Measurements from ENCODE around the gene SCN3A. TPM values are rescaled to one million over a fixed set of nuclear protein-coding genes. Genes with fewer than 3 reads are reported as not detected.

Gene SCN3A
- total and polyA plus RNA-seq, 2 donors (not counting 3 experiments of a cell fraction or from before 2014, with no cell fraction given) = not detected

GRCh38 chr2:165082479-165082878, 121.4 kb downstream of the SCN3A start:
- H3K9ac ChIP-seq (replicated peaks; ENCODE audit: extremely low read depth, insufficient read depth, low read length) = no peak overlapping the region
- no TSS peak for BruUV-seq (replicated peaks)
- H3K36me3 ChIP-seq (ENCODE audit: control insufficient read depth in 2 of 2, extremely low read depth in 1 of 2, insufficient read depth in 2 of 2, low read length in 2 of 2) = no peaks in the 10 kb centered on the region
- no peak overlapping the region for H3K4me3 ChIP-seq (replicated peaks in 1 of 3; ENCODE audit: insufficient read depth in 1 of 3, low read depth in 1 of 3, low read length in 3 of 3)
- no peaks in the 10 kb centered on the region for H3K79me2 ChIP-seq (ENCODE audit: control insufficient read depth, insufficient read depth, low read length)
- H3K4me2 ChIP-seq (ENCODE audit: insufficient read depth, low read length) = no peak overlapping the region
- H3K27ac ChIP-seq (ENCODE audit: insufficient read depth, low read depth, low read length) = no peak overlapping the region
- no peaks in the 10 kb centered on the region for H3K9me3 ChIP-seq (replicated peaks; ENCODE audit: control insufficient read depth, insufficient read depth, low read length)
- H3K27me3 ChIP-seq (ENCODE audit: control insufficient read depth in 2 of 2, insufficient read depth in 2 of 2, low read length in 2 of 2) = no peaks in the 10 kb centered on the region
- intact Hi-C loops (cut with micrococcal nuclease) (no loop called here), dilution Hi-C loops (cut with MboI; ENCODE audit: extremely low pct_ligation_motif_present, low sequenced_read_pairs) (no loop called here)
- H4K20me1 ChIP-seq (replicated peaks; ENCODE audit: control insufficient read depth, extremely low read depth, insufficient read depth, low read length) = no peaks in the 10 kb centered on the region
- H3K9me1 ChIP-seq (replicated peaks; ENCODE audit: control insufficient read depth, extremely low read depth, insufficient read depth, low read length) = no peaks in the 10 kb centered on the region
- no peak for FAIRE-seq
- H2AFZ ChIP-seq (ENCODE audit: low read depth, low read length) = no peak overlapping the region
- no peak for DNase-seq (ENCODE audit: low read depth, low spot score)
- ChIA-PET POLR2A (no interaction called here), CTCF (no interaction called here)
- no peak for TF ChIP-seq JUN (IDR thresholded peaks at IDR 0.05; ENCODE audit: borderline replicate concordance, insufficient read depth, insufficient read length, low read depth)
- TF ChIP-seq MYC (IDR thresholded peaks at IDR 0.05; ENCODE audit: low read depth, low read length) = no peak
- TF ChIP-seq MAX (IDR thresholded peaks at IDR 0.05; ENCODE audit: insufficient read depth, insufficient read length) = no peak
- TF ChIP-seq GATA2 (IDR thresholded peaks at IDR 0.05; ENCODE audit: insufficient read depth, insufficient read length, low read depth, low read length) = no peak
- no peak for TF ChIP-seq FOS (IDR thresholded peaks at IDR 0.05; ENCODE audit: borderline replicate concordance, insufficient read depth, low read length)
- no peak for TF ChIP-seq POLR2AphosphoS5 (IDR thresholded peaks at IDR 0.05; ENCODE audit: insufficient read depth, low read depth, low read length)
- no peaks in the 10 kb centered on the region for H3K4me1 ChIP-seq (ENCODE audit: control insufficient read depth, extremely low read depth, insufficient read depth, low read length)

GRCh38 chr2:165081276-165081675, 122.6 kb downstream of the SCN3A start:
- H3K27me3 ChIP-seq (ENCODE audit: control insufficient read depth in 2 of 2, insufficient read depth in 2 of 2, low read length in 2 of 2) = no peaks in the 10 kb centered on the region
- TF ChIP-seq POLR2A (IDR thresholded peaks at IDR 0.05; ENCODE audit: low read depth, low read length) (no peak), GATA2 (IDR thresholded peaks at IDR 0.05; ENCODE audit: insufficient read depth, insufficient read length, low read depth, low read length) (no peak), POLR2AphosphoS5 (IDR thresholded peaks at IDR 0.05; ENCODE audit: insufficient read depth, low read depth, low read length) (no peak), JUN (IDR thresholded peaks at IDR 0.05; ENCODE audit: borderline replicate concordance, insufficient read depth, insufficient read length, low read depth) (no peak), FOS (IDR thresholded peaks at IDR 0.05; ENCODE audit: borderline replicate concordance, insufficient read depth, low read length) (no peak), MYC (IDR thresholded peaks at IDR 0.05; ENCODE audit: low read depth, low read length) (no peak), EZH2 (IDR thresholded peaks at IDR 0.05; ENCODE audit: borderline replicate concordance, low read depth, low read length, severe bottlenecking) (no peak), CTCF (IDR thresholded peaks at IDR 0.05; ENCODE audit: extremely low read depth in 1 of 2, insufficient read depth in 1 of 2, low read depth in 1 of 2, low read length in 2 of 2) (no peak), MAX (IDR thresholded peaks at IDR 0.05; ENCODE audit: insufficient read depth, insufficient read length) (no peak)
- no TSS peak for BruUV-seq (replicated peaks)
- no peaks in the 10 kb centered on the region for H3K79me2 ChIP-seq (ENCODE audit: control insufficient read depth, insufficient read depth, low read length)
- no peaks in the 10 kb centered on the region for H3K9me1 ChIP-seq (replicated peaks; ENCODE audit: control insufficient read depth, extremely low read depth, insufficient read depth, low read length)
- no peaks in the 10 kb centered on the region for H4K20me1 ChIP-seq (replicated peaks; ENCODE audit: control insufficient read depth, extremely low read depth, insufficient read depth, low read length)
- CTCF ChIA-PET = no interaction called here
- H3K27ac ChIP-seq (ENCODE audit: insufficient read depth, low read depth, low read length) = no peak overlapping the region
- FAIRE-seq (no peak), DNase-seq (ENCODE audit: low read depth, low spot score) (no peak)
- dilution Hi-C loops (cut with MboI; ENCODE audit: extremely low pct_ligation_motif_present, low sequenced_read_pairs) = no loop called here
- intact Hi-C loops (cut with micrococcal nuclease) = no loop called here
- H3K4me1 ChIP-seq (ENCODE audit: control insufficient read depth, extremely low read depth, insufficient read depth, low read length) = no peaks in the 10 kb centered on the region
- H3K36me3 ChIP-seq (ENCODE audit: control insufficient read depth in 2 of 2, extremely low read depth in 1 of 2, insufficient read depth in 2 of 2, low read length in 2 of 2) = no peaks in the 10 kb centered on the region
- no peak overlapping the region for H3K4me3 ChIP-seq (replicated peaks in 1 of 3; ENCODE audit: insufficient read depth in 1 of 3, low read depth in 1 of 3, low read length in 3 of 3)
- no peak overlapping the region for H3K4me2 ChIP-seq (ENCODE audit: insufficient read depth, low read length)
- POLR2A ChIA-PET = no interaction called here
- H2AFZ ChIP-seq (ENCODE audit: low read depth, low read length) = no peak overlapping the region
- H3K9me3 ChIP-seq (replicated peaks; ENCODE audit: control insufficient read depth, insufficient read depth, low read length) = no peaks in the 10 kb centered on the region
- no peak overlapping the region for H3K9ac ChIP-seq (replicated peaks; ENCODE audit: extremely low read depth, insufficient read depth, low read length)
